Fibroblast of mammary gland (primary cell): ENCODE results near the gene ACOT6.
A peak's percentile ranks its signal among the peaks of the same experiment; 100 is the strongest.

Source experiments
- DNase-seq: peaks from one replicate; pipeline ENCODE4 v3.0.0-alpha.2; 2010; ENCODE audit warnings: low read depth
- H3K4me3 ChIP-seq: 2 replicates; pipeline ENCODE4 v1.5.1; 2011; ENCODE audit warnings: low read depth, mild to moderate bottlenecking, low read length, moderate library complexity; ENCODE audit not compliant: control insufficient read depth
- CTCF ChIP-seq: conservative IDR thresholded peaks from 2 replicates; pipeline ENCODE4 v1.5.1; 2011; ENCODE audit warnings: low read depth, low read length, inconsistent platforms; ENCODE audit not compliant: control insufficient read depth, insufficient read depth

Gene ACOT6

GRCh38 chr14:73661872-73662271 is 49.6 kb downstream of the ACOT6 start:
- TF ChIP-seq CTCF = no peak
- no peak overlapping the region for H3K4me3 ChIP-seq
- peak; percentile 15 for DNase-seq

GRCh38 chr14:73662487-73662943 is 50.2 kb downstream of the ACOT6 start:
- TF ChIP-seq CTCF = peak; percentile 80
- DNase-seq = peak; percentile 95
- no peak overlapping the region for H3K4me3 ChIP-seq

GRCh38 chr14:73663548-73664212 is 51.4 kb downstream of the ACOT6 start:
- TF ChIP-seq CTCF = no peak
- no peak overlapping the region for H3K4me3 ChIP-seq
- no peak for DNase-seq

- H3K4me3 ChIP-seq = no peak overlapping the region
- no peak for TF ChIP-seq CTCF
- DNase-seq = no peak
Observed at GRCh38 chr14:73665130-73665529, 52.8 kb downstream of the ACOT6 start.

GRCh38 chr14:73666583-73666982 is 54.3 kb downstream of the ACOT6 start:
- no peak overlapping the region for H3K4me3 ChIP-seq
- TF ChIP-seq CTCF = no peak
- no peak for DNase-seq

- no peak overlapping the region for H3K4me3 ChIP-seq
- TF ChIP-seq CTCF = no peak
- DNase-seq = no peak
Observed at GRCh38 chr14:73667854-73668253, 55.5 kb downstream of the ACOT6 start.
